CD14-positive monocyte (primary cell): ENCODE measurements around the gene MTCH2. TPM values are rescaled to one million over a fixed set of nuclear protein-coding genes. Genes with fewer than 3 reads are reported as not detected.

ENCODE experiments used
- DNase-seq, 3 donors: peaks; one replicate each; pipeline ENCODE4 v3.0.0-alpha.2; 2011 to 2022
- H2AFZ ChIP-seq: 2 replicates; pipeline ENCODE4 v1.6.0; 2012; ENCODE audit warnings: mild to moderate bottlenecking, low read depth, low read length, inconsistent platforms; ENCODE audit not compliant: insufficient read depth, poor library complexity, severe bottlenecking
- H3K27ac ChIP-seq, 2 donors: 1 replicate in 1 of 2; 2 replicates in 1 of 2; pipeline ENCODE4 v1.5.1; 2012 to 2013; ENCODE audit warnings: low read length in 2 of 2, control low read depth in 1 of 2, inconsistent platforms in 1 of 2, low read depth in 1 of 2, mild to moderate bottlenecking in 1 of 2
- H3K27me3 ChIP-seq, 2 donors: one replicate each; pipeline versions ENCODE4 v1.6.0 to v1.6.1; 2011 to 2013; ENCODE audit warnings: low read length in 2 of 2; ENCODE audit not compliant: control insufficient read depth in 2 of 2, insufficient read depth in 2 of 2
- H3K36me3 ChIP-seq, 2 donors: replicated peaks in 1 of 2; 1 replicate in 1 of 2; 2 replicates in 1 of 2; pipeline versions ENCODE4 v1.5.1 to v1.6.1; 2012 to 2013; ENCODE audit warnings: low read length in 2 of 2, control low read depth in 1 of 2, inconsistent platforms in 1 of 2, mild to moderate bottlenecking in 1 of 2; ENCODE audit not compliant: insufficient read depth in 2 of 2, control insufficient read depth in 1 of 2
- H3K4me1 ChIP-seq, 2 donors: 1 replicate in 1 of 2; 2 replicates in 1 of 2; pipeline versions ENCODE4 v1.5.1 to v1.6.1; 2012 to 2013; ENCODE audit warnings: low read length in 2 of 2, control low read depth in 1 of 2, inconsistent platforms in 1 of 2, mild to moderate bottlenecking in 1 of 2, moderate library complexity in 1 of 2; ENCODE audit not compliant: insufficient read depth in 2 of 2, control insufficient read depth in 1 of 2
- H3K4me2 ChIP-seq: replicated peaks from 2 replicates; pipeline ENCODE3; 2012; ENCODE audit warnings: low read length, moderate library complexity, mild to moderate bottlenecking; ENCODE audit not compliant: poor library complexity, severe bottlenecking; ENCODE audit errors: extremely low read depth
- H3K4me3 ChIP-seq, 3 experiments: fragments of 200-600 bp in 1 of 3; sonication (generic) in 1 of 3; replicated peaks in 1 of 3; 1 replicate in 2 of 3; 2 replicates in 1 of 3; pipeline ENCODE4 v1.5.1; 2011 to 2013; ENCODE audit warnings: low read length in 3 of 3, mild to moderate bottlenecking in 3 of 3, control low read depth in 2 of 3, low read depth in 2 of 3, inconsistent platforms in 1 of 3, moderate library complexity in 1 of 3
- H3K79me2 ChIP-seq: 2 replicates; pipeline ENCODE4 v1.6.0; 2012; ENCODE audit warnings: mild to moderate bottlenecking, control low read depth, inconsistent platforms, low read length, moderate library complexity; ENCODE audit not compliant: insufficient read depth
- H3K9ac ChIP-seq: 2 replicates; pipeline ENCODE4 v1.6.0; 2017; ENCODE audit warnings: low read length, mild to moderate bottlenecking; ENCODE audit not compliant: insufficient read depth, poor library complexity, severe bottlenecking
- H3K9me3 ChIP-seq, 2 donors: replicated peaks in 1 of 2; 1 replicate in 1 of 2; 2 replicates in 1 of 2; pipeline versions ENCODE4 v1.5.1 to v1.6.1; 2012 to 2013; ENCODE audit warnings: low read length in 2 of 2, control low read depth in 1 of 2; ENCODE audit not compliant: control insufficient read depth in 1 of 2, insufficient read depth in 1 of 2
- H4K20me1 ChIP-seq: 2 replicates; pipeline ENCODE4 v1.6.0; 2012; ENCODE audit warnings: mild to moderate bottlenecking, low read length, control low read depth, moderate library complexity; ENCODE audit not compliant: insufficient read depth
- H3K27ac Mint-ChIP-seq, 7 donors: one replicate each; pipeline ENCODE4 v1.8.0; 2020; ENCODE audit warnings: mild to moderate bottlenecking in 7 of 7, mixed read lengths in 7 of 7, moderate library complexity in 6 of 7, inconsistent platforms in 2 of 7
- H3K27me3 Mint-ChIP-seq, 3 donors: one replicate each; pipeline ENCODE4 v1.8.0; 2021 to 2022; ENCODE audit warnings: low read depth in 3 of 3, mild to moderate bottlenecking in 3 of 3, mixed read lengths in 3 of 3, moderate library complexity in 3 of 3, inconsistent platforms in 1 of 3
- H3K36me3 Mint-ChIP-seq, 2 donors: one replicate each; pipeline ENCODE4 v1.8.0; 2020; ENCODE audit warnings: mixed read lengths in 2 of 2, inconsistent platforms in 1 of 2, mild to moderate bottlenecking in 1 of 2
- H3K4me1 Mint-ChIP-seq: one replicate; pipeline ENCODE4 v1.8.0; 2020; ENCODE audit warnings: mild to moderate bottlenecking, mixed read lengths
- H3K4me3 Mint-ChIP-seq, 2 donors: one replicate each; pipeline ENCODE4 v1.8.0; 2020; ENCODE audit warnings: mild to moderate bottlenecking in 2 of 2, mixed read lengths in 2 of 2, moderate library complexity in 1 of 2
- H3K9me3 Mint-ChIP-seq, 7 donors: one replicate each; pipeline ENCODE4 v1.8.0; 2020 to 2022; ENCODE audit warnings: mixed read lengths in 7 of 7, mild to moderate bottlenecking in 6 of 7, moderate library complexity in 6 of 7, inconsistent platforms in 2 of 7
- CTCF ChIP-seq: fragments of 200-600 bp; IDR thresholded peaks from one replicate; pipeline ENCODE4 v1.8.0; 2022; ENCODE audit warnings: antibody characterized with exemption, mild to moderate bottlenecking
- WGBS: methylation state at CpG from one replicate; pipeline ENCODE4 v1.1.5; 2013; ENCODE audit warnings: missing lambda C conversion rate; ENCODE audit not compliant: insufficient coverage; 5-methylcytosine and 5-hydroxymethylcytosine counted together
- intact Hi-C, 2 donors: fragments of 100-400 bp; cut with micrococcal nuclease; formaldehyde crosslinking; loops; one replicate each; pipeline versions ENCODE4 v1.15.0 to v1.15.1; 2023
- polyA plus RNA-seq, 3 donors: library from polyadenylated mRNA; depleted of rRNA in 1 of 3; unstranded in 2 of 3; stranded (reverse) in 1 of 3; fragments of 300-500 nt in 2 of 3; fragments of >200 nt in 1 of 3; fragmentation: Illumina TruSeq in 2 of 3; gene quantifications; 1 replicate in 2 of 3; 2 replicates in 1 of 3; pipeline ENCODE4 v1.2.3, GENCODE V29; 2012 to 2021

The MTCH2 gene
- polyA plus RNA-seq, 3 donors: 31.7 to 116 (median 98.0) TPM

DNA sequence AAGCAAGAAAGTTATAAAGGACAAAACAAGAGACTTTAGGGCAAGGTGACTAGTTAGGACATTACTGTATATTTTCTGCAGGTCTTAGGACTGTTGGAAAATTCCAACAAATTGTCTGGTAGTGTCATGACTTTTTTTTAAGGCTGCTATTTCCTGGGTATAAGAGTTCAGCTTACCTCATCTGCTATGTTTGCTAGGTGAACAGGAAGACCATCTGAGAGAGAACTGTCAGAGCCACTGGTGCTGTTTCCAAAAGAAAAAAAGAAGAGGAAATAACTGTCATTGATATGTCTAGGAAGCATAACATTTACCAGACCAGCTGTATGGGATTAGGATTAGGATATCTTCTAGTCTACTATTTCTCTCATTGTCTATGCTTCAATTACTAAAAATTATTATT lies 26.3 kb upstream of the MTCH2 start:
- no peak overlapping the region for H3K4me3 ChIP-seq
- H3K4me2 ChIP-seq: no peak overlapping the region
- H3K79me2 ChIP-seq: no peaks in the 10 kb centered on the region
- H3K27me3 Mint-ChIP-seq: no peaks in the 10 kb centered on the region
- peaks cover 4 to 6% of the 10 kb centered on the region in 2 donors for H3K4me1 ChIP-seq
- no peaks in the 10 kb centered on the region for H3K9me3 ChIP-seq
- intact Hi-C loops: no loop called here
- H3K36me3 ChIP-seq: no peaks in the 10 kb centered on the region
- TF ChIP-seq CTCF: no peak
- no peak overlapping the region for H3K27ac ChIP-seq
- H4K20me1 ChIP-seq: no peaks in the 10 kb centered on the region
- peaks cover 0 to 3% (median 0%) of the 10 kb centered on the region in 7 donors for H3K9me3 Mint-ChIP-seq
- DNase-seq: no peak
- no peaks in the 10 kb centered on the region for H3K36me3 Mint-ChIP-seq
- no peak overlapping the region for H3K4me3 Mint-ChIP-seq
- no peak overlapping the region for H2AFZ ChIP-seq
- peaks cover 4% of the 10 kb centered on the region for H3K4me1 Mint-ChIP-seq
- H3K27ac Mint-ChIP-seq: no peak overlapping the region
- no peaks in the 10 kb centered on the region for H3K27me3 ChIP-seq
- no peak overlapping the region for H3K9ac ChIP-seq

DNA sequence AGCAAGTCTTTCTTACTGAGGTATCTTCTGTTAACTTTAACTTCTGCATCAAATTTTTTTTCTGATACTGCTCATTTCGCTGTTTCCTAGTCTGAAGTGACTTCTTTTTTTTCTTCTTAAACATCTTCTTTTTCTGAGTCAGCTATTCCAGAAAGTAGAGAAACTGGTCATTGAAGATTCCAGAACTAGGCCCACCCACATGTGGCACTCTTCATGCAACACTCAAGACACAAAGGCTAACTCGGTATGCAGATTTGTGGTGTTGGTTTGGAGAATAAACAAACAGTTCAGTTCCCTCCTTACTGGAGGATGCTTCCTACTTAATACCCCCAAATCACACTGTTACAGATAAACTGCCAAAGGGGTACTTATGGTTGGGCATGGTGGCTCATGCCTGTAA lies 25.2 kb upstream of the MTCH2 start:
- no peak overlapping the region for H3K4me3 ChIP-seq
- H3K27me3 ChIP-seq: no peaks in the 10 kb centered on the region
- Mint-ChIP-seq H3K27ac (no peak overlapping the region), H3K4me1 (peaks cover 7% of the 10 kb centered on the region), H3K9me3 (peaks cover 0 to 3% (median 0%) of the 10 kb centered on the region in 7 donors), H3K27me3 (no peaks in the 10 kb centered on the region), H3K36me3 (no peaks in the 10 kb centered on the region), H3K4me3 (no peak overlapping the region)
- no peak for TF ChIP-seq CTCF
- H3K9me3 ChIP-seq: no peaks in the 10 kb centered on the region
- no peaks in the 10 kb centered on the region for H3K79me2 ChIP-seq
- H4K20me1 ChIP-seq: no peaks in the 10 kb centered on the region
- no peak overlapping the region for H3K9ac ChIP-seq
- H3K4me1 ChIP-seq: peaks cover 4 to 6% of the 10 kb centered on the region in 2 donors
- no peak for DNase-seq
- intact Hi-C loops: no loop called here
- no peak overlapping the region for H3K27ac ChIP-seq
- WGBS: no CpG with 5 or more reads among the region's 2 CpGs
- no peak overlapping the region for H2AFZ ChIP-seq
- H3K4me2 ChIP-seq: no peak overlapping the region
- no peaks in the 10 kb centered on the region for H3K36me3 ChIP-seq
